Endothelial cell of umbilical vein (primary cell): ENCODE measurements around the gene PKD1L1. TPM values are rescaled to one million over a fixed set of nuclear protein-coding genes. Genes with fewer than 3 reads are reported as not detected.

Experiments
- BruUV-seq: library from RNA; stranded (reverse); fragments of 400-500 nt; replicated peaks from 2 replicates; lab custom pipeline; 2021; lab: Mats Ljungman, UMichigan
- CTCF ChIA-PET: fragments of 300-600, 350-600 bp; sonication (Branson Sonifier 250); formaldehyde crosslinking; loops from one replicate; lab custom pipeline; 2021; ENCODE audit warnings: antibody characterized with exemption, inconsistent platforms; lab: Charles Lee
- POLR2A ChIA-PET: fragments of 300-600, 350-600 bp; sonication (Branson Sonifier 250); formaldehyde crosslinking; loops from one replicate; lab custom pipeline; 2021; ENCODE audit warnings: antibody characterized with exemption, inconsistent platforms; lab: Charles Lee
- DNase-seq: peaks from one replicate; pipeline ENCODE4 v3.0.0-alpha.2; 2011; ENCODE audit warnings: low read depth, low spot score
- FAIRE-seq: peaks from 2 replicates; lab custom pipeline; 2011; peaks lifted over from hg19 to GRCh38; lab: Jason Lieb, UNC
- H2AFZ ChIP-seq: 2 replicates; pipeline ENCODE4 v1.6.0; 2012; ENCODE audit warnings: low read depth, low read length, control low read depth, inconsistent platforms
- H3K27ac ChIP-seq: 2 replicates; pipeline ENCODE4 v1.5.1; 2011; ENCODE audit warnings: low read depth, mild to moderate bottlenecking, control low read depth, low read length, moderate library complexity; ENCODE audit not compliant: insufficient read depth
- H3K27me3 ChIP-seq, 2 experiments: 2 replicates each; pipeline versions ENCODE4 v1.6.0 to v1.6.1; 2011; ENCODE audit warnings: low read length in 2 of 2, mixed read lengths in 1 of 2; ENCODE audit not compliant: control insufficient read depth in 2 of 2, insufficient read depth in 2 of 2
- H3K36me3 ChIP-seq, 2 experiments: 2 replicates in 1 of 2; 3 replicates in 1 of 2; pipeline ENCODE4 v1.5.1; 2011; ENCODE audit warnings: low read length in 2 of 2, mild to moderate bottlenecking in 1 of 2, moderate library complexity in 1 of 2; ENCODE audit not compliant: control insufficient read depth in 2 of 2, insufficient read depth in 2 of 2; ENCODE audit errors: extremely low read depth in 1 of 2
- H3K4me1 ChIP-seq: 3 replicates; pipeline ENCODE4 v1.5.1; 2011; ENCODE audit warnings: mild to moderate bottlenecking, low read length; ENCODE audit not compliant: control insufficient read depth, insufficient read depth; ENCODE audit errors: extremely low read depth
- H3K4me2 ChIP-seq: 2 replicates; pipeline ENCODE4 v1.6.1; 2011; ENCODE audit warnings: low read length, control low read depth, mixed read lengths; ENCODE audit not compliant: insufficient read depth
- H3K4me3 ChIP-seq, 3 experiments: fragments of 200-600 bp in 1 of 3; sonication (generic), shearing (Covaris generic) in 1 of 3; replicated peaks in 1 of 3; 2 replicates each; pipeline ENCODE4 v1.5.1; 2011 to 2016; ENCODE audit warnings: control low read depth in 3 of 3, low read length in 3 of 3, mild to moderate bottlenecking in 2 of 3, inconsistent platforms in 1 of 3, low read depth in 1 of 3, moderate library complexity in 1 of 3; ENCODE audit not compliant: insufficient read depth in 1 of 3
- H3K79me2 ChIP-seq: 2 replicates; pipeline ENCODE4 v1.6.0; 2012; ENCODE audit warnings: low read length, inconsistent platforms; ENCODE audit not compliant: control insufficient read depth, insufficient read depth
- H3K9ac ChIP-seq: replicated peaks from 2 replicates; pipeline ENCODE3; 2011; ENCODE audit warnings: low read length, control low read depth; ENCODE audit not compliant: insufficient read depth; ENCODE audit errors: extremely low read depth
- H3K9me1 ChIP-seq: replicated peaks from 3 replicates; pipeline ENCODE4 v1.6.0; 2011; ENCODE audit warnings: mild to moderate bottlenecking, low read length; ENCODE audit not compliant: control insufficient read depth, insufficient read depth; ENCODE audit errors: extremely low read depth
- H3K9me3 ChIP-seq: replicated peaks from 2 replicates; pipeline ENCODE4 v1.5.1; 2012; ENCODE audit warnings: low read length, inconsistent platforms; ENCODE audit not compliant: control insufficient read depth, insufficient read depth
- H4K20me1 ChIP-seq: replicated peaks from 2 replicates; pipeline ENCODE3; 2011; ENCODE audit warnings: mild to moderate bottlenecking, low read length; ENCODE audit not compliant: control insufficient read depth, insufficient read depth; ENCODE audit errors: extremely low read depth
- CTCF ChIP-seq, 2 donors: IDR thresholded peaks; 1 replicate in 1 of 2; 2 replicates in 1 of 2; pipeline ENCODE4 v1.5.1; 2011; ENCODE audit warnings: low read length in 2 of 2, mild to moderate bottlenecking in 2 of 2, moderate library complexity in 2 of 2, control low read depth in 1 of 2, inconsistent platforms in 1 of 2, low read depth in 1 of 2; ENCODE audit not compliant: insufficient read depth in 1 of 2; ENCODE audit errors: extremely low read depth in 1 of 2
- EZH2 ChIP-seq: IDR thresholded peaks from 2 replicates; pipeline ENCODE4 v1.6.1; 2012; ENCODE audit warnings: borderline replicate concordance, low read depth, mild to moderate bottlenecking, moderate library complexity, low read length, inconsistent platforms; ENCODE audit not compliant: severe bottlenecking
- FOS ChIP-seq: IDR thresholded peaks from 2 replicates; pipeline ENCODE4 v1.6.1; 2011; ENCODE audit warnings: mild to moderate bottlenecking, low read length, moderate library complexity, borderline replicate concordance; ENCODE audit not compliant: insufficient read depth
- GATA2 ChIP-seq: IDR thresholded peaks from 2 replicates; pipeline ENCODE4 v1.7.0; 2011; ENCODE audit warnings: low read depth, mild to moderate bottlenecking, moderate library complexity, mixed read lengths, low read length; ENCODE audit not compliant: insufficient read length, insufficient read depth
- JUN ChIP-seq: IDR thresholded peaks from 2 replicates; pipeline ENCODE4 v1.6.1; 2011; ENCODE audit warnings: borderline replicate concordance, low read depth; ENCODE audit not compliant: insufficient read length, insufficient read depth
- MYC ChIP-seq: IDR thresholded peaks from one replicate; pipeline ENCODE4 v1.6.1; 2011; ENCODE audit warnings: mild to moderate bottlenecking, low read depth, low read length
- POLR2A ChIP-seq: IDR thresholded peaks from 2 replicates; pipeline ENCODE4 v1.6.1; 2012; ENCODE audit warnings: low read depth, mild to moderate bottlenecking, control low read depth, low read length
- POLR2AphosphoS5 ChIP-seq: IDR thresholded peaks from 2 replicates; pipeline ENCODE4 v1.6.1; 2012; ENCODE audit warnings: low read depth, mild to moderate bottlenecking, control low read depth, low read length, moderate library complexity; ENCODE audit not compliant: insufficient read depth
- dilution Hi-C: fragments of 300-500 bp; cut with MboI; formaldehyde crosslinking; loops from one replicate; pipeline ENCODE4 v1.15.0; 2019; ENCODE audit warnings: low sequenced_read_pairs; ENCODE audit not compliant: extremely low pct_ligation_motif_present
- intact Hi-C: fragments of 100-400 bp; cut with micrococcal nuclease; formaldehyde crosslinking; loops from one replicate; pipeline ENCODE4 v1.10.0; 2022
- polyA plus RNA-seq, 4 experiments: library from polyadenylated mRNA; depleted of rRNA in 3 of 4; stranded (reverse) in 3 of 4; unstranded in 1 of 4; fragments of >200 nt; gene quantifications; 2 replicates each; pipeline versions ENCODE4 v1.2.1 to v1.2.3, GENCODE V29; 2011 to 2012; ENCODE audit warnings: missing spikeins in 1 of 4
- total RNA-seq: library from RNA; stranded (reverse); gene quantifications from 2 replicates; pipeline ENCODE4 v1.2.3, GENCODE V29; 2021
- TF ChIP-seq, protein P1 (sequence below): IDR thresholded peaks from 2 replicates; pipeline ENCODE4 v1.6.1; 2011; ENCODE audit not compliant: insufficient read depth, insufficient read length

Gene PKD1L1
- total and polyA plus RNA-seq, 2 donors (not counting 3 experiments of a cell fraction or from before 2014, with no cell fraction given), result 4.1 to 5.9 TPM

DNA sequence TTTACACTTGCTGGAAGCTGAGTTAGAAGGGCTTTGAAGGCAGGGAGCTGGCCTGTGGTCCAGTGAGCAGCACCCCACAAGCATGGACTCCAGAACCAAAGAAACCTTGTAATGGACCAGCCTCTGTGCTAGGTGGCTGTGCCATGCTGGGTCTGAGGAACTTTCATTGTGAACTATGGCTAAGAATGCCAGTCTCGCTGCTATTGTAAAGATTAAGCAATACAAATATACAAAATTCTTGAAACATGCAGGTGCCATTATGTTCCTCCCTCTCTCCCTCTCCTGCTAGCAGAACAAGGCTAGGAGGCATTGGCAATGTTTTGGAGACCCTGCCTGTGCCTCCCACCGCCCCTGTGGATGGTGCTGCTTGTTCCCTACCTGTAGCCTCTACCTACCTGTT is 105.0 kb downstream of the PKD1L1 start:
- no peaks in the 10 kb centered on the region for H3K36me3 ChIP-seq
- no peaks in the 10 kb centered on the region for H3K27me3 ChIP-seq
- ChIA-PET CTCF (interaction anchor here (1.3 kb wide), 1 partner anchor 408 kb away, joined by 3 read pairs; no protein-coding TSS in a partner anchor), POLR2A (no interaction called here)
- no peak overlapping the region for H3K4me2 ChIP-seq
- TF ChIP-seq EZH2 (no peak), MYC (no peak), FOS (no peak), POLR2AphosphoS5 (no peak), POLR2A (no peak), JUN (no peak), GATA2 (no peak), CTCF (IDR thresholded peaks at IDR 0.05; ENCODE audit: extremely low read depth in 1 of 2, insufficient read depth in 1 of 2, low read depth in 1 of 2, low read length in 2 of 2) (no peak)
- TF ChIP-seq, protein P1, sequence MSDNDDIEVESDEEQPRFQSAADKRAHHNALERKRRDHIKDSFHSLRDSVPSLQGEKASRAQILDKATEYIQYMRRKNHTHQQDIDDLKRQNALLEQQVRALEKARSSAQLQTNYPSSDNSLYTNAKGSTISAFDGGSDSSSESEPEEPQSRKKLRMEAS, result no peak
- no peak overlapping the region for H3K9ac ChIP-seq
- H3K27ac ChIP-seq, result no peak overlapping the region
- no peaks in the 10 kb centered on the region for H3K79me2 ChIP-seq
- intact Hi-C loops, result no loop called here
- no peak overlapping the region for H3K4me3 ChIP-seq
- DNase-seq (no peak), FAIRE-seq (no peak)
- dilution Hi-C loops, result no loop called here
- no TSS peak for BruUV-seq
- no peaks in the 10 kb centered on the region for H4K20me1 ChIP-seq
- H3K4me1 ChIP-seq, result peaks cover 27% of the 10 kb centered on the region
- H3K9me3 ChIP-seq, result no peaks in the 10 kb centered on the region
- no peak overlapping the region for H2AFZ ChIP-seq
- no peaks in the 10 kb centered on the region for H3K9me1 ChIP-seq
